Stimulated activated CD8-positive, alpha-beta memory T cell treated with anti-CD3 and anti-CD28 coated beads, Interleukin-15, amount 100 ng/mL, for 1 hour (primary cell): ENCODE results near the gene BAIAP2.

Experiments used
- DNase-seq: peaks from one replicate; pipeline ENCODE4 v3.0.0-alpha.2; 2020; ENCODE audit warnings: low read depth

BAIAP2 gene

DNA sequence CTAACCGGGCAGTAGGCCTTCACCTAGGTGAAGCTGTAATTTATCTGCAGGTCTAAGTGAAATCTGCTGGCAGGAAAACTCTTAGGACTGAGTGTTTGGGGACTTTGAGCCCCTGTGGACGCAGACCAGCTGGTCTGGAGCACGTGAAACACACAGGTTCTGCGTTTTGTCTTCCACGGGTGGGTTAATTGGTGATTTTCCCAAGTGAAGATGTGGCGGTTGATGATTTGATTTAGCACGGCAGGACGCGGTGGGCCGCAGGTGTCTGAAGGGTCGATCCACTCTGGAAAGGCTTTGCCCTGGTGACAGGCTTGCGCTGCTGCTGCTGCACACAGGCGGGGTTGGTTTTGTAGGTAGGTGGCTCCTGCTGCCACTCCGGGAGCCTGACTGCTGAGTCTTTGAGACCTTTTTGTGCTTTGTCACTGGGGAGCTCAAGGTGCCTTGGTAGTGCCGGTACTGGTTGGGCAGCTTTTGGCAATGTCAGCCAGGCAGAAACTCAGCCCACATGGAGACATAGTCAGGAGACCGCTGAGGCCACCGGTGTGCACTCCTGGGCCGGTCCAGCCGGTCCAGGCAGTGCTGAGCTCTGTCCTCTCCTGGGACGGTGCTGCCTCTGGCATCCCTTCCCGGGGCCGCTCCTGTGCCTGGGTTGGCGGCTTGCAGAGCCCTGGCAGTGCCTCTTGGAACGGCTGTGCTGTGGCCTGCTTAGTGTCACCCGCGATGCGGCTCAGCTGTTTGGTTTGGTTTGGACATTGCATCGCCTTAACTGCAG is 2.3 kb downstream of the BAIAP2 start:
- no peak for DNase-seq

GRCh38 chr17:81037798-81038733 is 3.1 kb downstream of the BAIAP2 start:
- no peak for DNase-seq

DNA sequence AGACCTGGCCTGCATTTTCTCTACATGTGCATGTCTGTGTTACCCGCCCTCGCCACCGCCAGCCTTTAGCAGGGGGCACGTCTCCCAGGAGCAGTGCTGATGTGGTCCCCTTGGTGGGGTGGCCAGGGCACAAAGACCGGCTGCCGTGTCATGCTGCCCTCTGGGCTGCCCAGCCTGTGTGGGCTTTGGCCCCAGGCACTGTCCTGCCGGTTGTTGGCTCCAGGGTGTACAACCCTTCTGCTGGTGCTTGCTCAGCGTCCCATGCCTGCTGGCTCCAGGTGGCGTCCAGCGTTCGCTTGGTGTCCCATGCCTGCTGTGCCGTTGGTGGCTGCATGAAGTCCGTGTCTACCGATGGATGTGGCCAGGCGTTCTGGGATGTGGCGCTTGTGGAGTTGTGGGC is 4.1 kb downstream of the BAIAP2 start:
- DNase-seq, result no peak

DNA sequence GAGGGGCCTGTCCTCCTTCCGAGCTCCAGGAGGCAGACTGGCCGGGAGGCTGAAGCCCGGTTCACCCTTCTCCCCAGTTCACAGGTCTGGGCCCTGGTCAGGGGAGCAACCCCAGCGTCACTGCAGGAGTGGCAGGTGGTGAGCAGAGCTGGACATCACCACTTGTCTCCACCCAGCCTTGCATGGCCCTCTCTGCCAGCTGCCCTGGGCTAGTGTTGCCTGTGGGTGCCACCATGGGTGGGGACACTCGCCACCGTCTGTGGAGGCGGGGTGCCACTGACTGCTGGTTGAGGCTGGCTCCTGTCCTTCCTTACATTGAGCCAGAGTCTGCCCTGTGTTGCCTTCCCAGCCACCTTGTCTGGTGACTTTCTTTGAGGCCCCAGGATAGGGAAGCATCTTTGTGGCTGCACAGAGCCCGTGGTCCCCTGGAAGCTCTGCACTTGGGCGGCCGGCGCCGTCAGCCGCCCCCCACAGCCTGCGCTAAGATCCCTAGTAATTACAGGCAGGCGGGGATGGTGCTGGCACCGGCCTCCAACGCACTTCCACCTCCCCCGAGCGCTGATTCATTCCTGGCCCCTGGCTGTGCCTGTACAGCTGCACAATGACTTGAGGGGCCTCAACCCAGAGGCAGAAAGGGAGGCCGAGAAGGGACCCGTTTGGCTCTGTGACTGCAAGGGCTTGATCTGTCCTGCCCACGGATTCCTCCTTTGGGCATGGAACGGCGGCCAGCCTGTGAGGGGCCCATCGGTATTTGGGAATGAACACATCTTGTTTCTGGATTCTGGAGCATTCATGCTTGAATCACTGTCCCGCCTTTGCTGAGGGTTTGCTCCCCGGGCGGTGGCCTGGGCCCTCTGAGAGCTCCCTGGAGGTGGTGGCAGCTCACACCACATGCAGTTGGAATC is 5.2 kb downstream of the BAIAP2 start:
- DNase-seq, result no peak

DNA sequence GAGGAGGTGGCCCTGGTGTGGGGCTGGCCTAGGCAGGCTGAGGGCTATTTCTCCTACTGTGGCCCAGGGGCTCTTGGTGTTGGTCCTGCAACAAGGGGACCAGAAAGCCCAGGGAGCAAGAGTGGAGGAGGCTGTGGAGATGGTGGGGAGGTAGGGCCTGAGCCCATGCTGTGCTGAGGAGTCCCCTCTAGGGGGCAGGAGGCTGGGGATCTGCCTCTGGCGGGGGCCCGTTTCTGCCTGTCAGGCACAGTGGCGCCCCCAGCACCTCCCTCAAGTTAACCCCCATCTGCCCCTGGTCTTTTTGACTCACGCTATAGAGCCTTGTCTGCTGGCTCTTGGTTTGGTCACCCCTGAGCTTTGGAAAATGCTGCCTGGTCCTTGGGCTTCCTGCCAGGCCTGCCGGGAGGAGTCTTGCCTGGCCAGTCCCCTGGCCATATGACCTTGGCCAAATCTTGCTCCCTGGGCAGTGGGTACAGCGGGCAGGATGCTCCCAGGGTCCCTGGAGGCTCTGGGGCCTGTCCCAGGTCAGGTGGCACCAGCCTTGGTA is 5.9 kb downstream of the BAIAP2 start:
- no peak for DNase-seq

- no peak for DNase-seq
Observed at GRCh38 chr17:81042606-81043005, 7.7 kb downstream of the BAIAP2 start.

DNA sequence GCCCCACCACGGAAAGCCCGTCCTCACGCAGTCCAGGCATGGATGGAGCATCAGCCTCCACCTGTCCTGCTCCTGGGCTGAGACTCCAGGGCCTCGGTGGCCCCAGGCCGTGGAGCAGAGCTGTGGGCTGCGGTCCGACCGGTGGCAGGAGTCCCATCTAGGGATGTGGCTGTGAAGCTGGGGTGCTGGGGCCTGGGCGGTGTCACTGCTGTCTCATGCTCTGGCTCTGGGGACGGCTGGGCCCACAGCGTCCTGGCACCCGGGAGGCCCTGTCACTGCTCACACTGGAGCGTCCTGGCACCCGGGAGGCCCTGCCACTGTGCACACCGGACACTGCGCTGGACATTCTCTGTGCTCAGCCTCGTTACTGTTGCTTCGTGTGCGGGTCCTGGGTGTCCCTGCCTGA is 8.4 kb downstream of the BAIAP2 start:
- DNase-seq, result no peak

- no peak for DNase-seq
Observed at GRCh38 chr17:81043725-81044427, 8.9 kb downstream of the BAIAP2 start.

DNA sequence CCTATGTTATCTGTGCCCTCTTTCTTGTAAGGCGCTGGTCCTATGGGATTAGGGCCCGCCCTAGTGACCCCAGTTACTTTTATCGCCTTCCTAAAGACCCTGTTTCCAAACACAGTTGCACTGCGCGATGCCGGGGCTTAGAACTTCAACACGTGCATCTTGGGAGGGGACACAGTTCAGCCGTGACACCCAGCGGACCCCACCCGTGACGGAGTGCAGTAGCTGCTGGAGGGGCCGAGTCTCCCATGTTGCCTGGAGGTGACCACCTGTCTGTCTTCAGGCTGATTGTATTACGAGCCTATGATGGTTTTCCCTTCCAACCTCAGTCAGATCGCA is 9.4 kb downstream of the BAIAP2 start:
- DNase-seq, result no peak

DNA sequence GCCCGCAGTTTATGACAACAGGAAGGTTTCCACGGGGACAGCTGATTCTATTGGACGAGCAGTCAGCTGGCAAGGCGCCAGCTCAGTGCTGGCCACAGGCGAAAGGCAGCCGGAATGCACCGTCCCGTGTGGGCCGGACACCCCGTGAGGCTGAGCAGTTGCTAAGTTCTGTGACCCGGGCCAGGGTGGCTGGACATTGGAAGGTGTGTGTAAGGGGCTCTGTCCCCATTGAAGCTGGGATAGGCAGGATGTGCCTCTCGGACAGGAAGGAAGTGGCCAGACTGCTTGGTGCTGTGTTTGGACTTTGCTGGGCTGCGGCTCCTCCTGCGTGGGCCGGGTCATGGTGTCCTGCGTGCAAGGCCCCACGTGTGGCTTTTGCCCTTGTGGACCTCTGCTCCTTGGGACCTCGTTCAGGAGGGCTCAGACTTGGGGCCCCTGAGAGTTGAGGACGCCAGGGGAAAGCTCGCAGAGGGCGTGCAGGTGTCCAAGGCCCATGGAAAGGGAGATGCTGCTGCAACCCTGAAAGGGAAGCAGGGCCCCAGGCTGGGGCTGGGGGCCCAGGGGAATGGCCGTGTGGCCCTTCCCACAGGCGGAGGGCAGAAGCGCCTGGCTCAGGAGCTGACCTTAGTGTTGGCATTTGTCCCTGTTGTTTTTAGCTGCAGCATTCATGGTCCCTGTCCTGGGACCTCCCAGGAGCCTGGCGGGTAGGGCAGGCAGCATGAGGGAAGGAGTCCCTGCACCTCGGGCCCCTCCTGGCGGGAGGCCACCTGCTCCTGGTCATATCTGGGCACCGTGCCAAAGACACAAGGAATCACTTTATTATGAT is 10.0 kb downstream of the BAIAP2 start:
- DNase-seq, result no peak

- DNase-seq, result no peak
Observed at GRCh38 chr17:81045590-81046095, 10.7 kb downstream of the BAIAP2 start.

GRCh38 chr17:81046132-81046769 is 11.3 kb downstream of the BAIAP2 start:
- DNase-seq, result no peak

DNA sequence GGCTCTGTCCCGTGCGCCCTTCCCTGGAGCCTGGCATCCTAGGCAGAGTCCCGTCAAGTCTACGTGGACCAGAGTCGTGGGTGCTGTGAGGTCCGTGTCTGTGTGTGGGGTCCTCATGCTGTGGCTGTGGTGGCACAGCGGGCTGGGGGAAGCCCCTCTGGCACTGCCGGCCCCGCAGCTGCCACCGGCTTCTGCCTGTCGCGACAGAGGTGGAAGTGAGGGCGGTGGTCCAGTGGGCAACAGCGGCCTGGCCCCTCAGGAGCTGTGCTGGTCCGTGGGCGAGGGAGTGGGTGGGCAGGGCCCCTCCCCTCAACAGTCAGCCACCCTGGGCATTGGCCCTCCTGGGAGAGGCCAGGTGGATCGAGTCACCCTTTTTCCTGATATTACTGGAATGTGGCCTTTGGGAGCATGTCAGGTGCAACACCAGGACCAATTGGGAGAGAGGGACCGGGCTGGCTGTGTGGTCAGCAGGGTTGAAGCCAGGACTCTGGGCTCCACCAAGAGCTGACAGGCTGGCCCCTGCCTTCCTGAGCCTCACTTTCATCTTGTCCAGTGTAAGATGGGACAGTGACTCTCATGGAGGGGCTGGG is 11.9 kb downstream of the BAIAP2 start:
- DNase-seq, result no peak

DNA sequence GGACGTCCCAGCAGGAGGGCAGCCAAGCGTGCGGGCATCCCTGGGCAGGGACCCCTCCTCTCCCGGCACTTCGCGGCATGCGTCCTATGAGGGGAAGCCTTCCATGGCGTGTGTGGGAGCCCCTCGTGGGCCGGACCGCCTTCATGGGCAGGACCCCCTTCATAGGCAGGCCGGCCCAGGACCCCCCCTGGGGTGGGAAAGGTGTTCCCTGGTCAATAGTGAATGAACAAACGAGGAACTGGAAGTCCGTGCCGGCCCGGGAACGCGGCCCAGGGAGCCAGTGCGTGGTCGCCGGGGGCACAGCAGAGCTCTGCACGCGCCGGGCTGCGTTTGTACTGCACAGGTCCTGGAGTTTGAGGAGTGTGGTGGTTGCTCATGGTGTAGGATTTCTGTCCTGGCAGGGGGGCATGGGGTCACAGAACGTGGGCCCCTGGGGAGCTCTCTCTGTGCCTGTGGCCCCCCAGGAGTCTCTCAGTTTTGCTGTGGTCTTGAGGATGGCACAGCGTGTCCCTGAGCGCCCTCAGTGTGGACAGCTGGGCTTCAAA is 13.9 kb downstream of the BAIAP2 start:
- DNase-seq, result no peak

- DNase-seq, result no peak
Observed at GRCh38 chr17:81049372-81049911, 14.5 kb downstream of the BAIAP2 start.

- no peak for DNase-seq
Observed at GRCh38 chr17:81049973-81050551, 15.1 kb downstream of the BAIAP2 start.

DNA sequence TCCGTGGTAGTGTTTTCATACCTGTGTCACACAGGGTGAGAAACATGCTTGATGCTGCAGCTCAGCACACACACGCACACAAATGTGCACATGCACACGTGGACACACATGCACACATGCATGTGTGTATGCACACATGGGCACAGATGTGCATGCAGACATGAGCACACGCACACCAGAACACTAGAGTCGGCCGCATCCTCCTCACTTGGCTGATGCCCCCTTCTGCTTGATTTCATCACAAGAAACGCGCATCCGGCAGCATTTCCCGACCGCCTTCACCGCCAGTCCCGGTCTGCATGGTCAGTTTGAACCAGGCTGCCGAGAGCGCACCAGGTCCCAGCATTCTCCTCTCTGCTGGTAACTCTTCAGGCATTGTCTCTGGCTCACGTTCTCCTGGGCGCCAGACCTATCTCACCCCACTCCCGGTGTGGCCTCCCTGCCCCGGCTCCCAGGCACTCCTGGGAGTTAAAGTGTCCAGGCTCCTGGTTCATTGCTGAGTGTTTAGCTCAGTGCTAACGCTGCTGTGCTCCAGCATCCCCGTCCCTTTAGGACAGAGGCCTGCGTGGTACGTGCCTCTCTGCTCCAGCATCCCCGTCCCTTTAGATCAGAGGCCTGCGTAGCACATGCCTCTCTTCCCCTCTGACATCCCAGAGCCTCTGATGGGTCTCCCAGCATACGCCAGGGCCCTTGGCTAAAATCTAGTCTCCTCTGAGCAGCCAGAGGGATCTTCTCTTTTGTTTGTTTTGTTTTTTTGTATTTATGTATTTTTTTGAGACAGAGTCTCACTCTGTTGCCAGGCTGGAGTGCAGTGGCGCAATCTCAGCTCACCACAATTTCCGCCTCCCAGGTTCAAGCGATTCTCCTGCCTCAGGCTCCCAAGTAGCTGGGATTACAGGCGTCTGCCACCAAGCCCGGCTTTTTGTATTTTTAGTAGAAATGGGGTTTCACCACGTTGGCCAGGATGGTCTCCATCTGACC is 16.0 kb downstream of the BAIAP2 start:
- DNase-seq, result no peak
